NCI-H1105 treated with DMSO at 0.1 percent for 48 hours (cell line): ENCODE data around the gene INPP4B.

ENCODE experiments used
- DNase-seq: peaks from one replicate; lab custom pipeline; 2025; lab: John Stamatoyannopoulos, UW

INPP4B gene

GRCh38 chr4:142130666-142131065 is 715.4 kb downstream of the INPP4B start:
- no peak for DNase-seq

GRCh38 chr4:142129931-142130330 is 716.2 kb downstream of the INPP4B start:
- no peak for DNase-seq

GRCh38 chr4:142129473-142129872 is 716.6 kb downstream of the INPP4B start:
- no peak for DNase-seq

- DNase-seq, result no peak
Measured at GRCh38 chr4:142128529-142128928, 717.6 kb downstream of the INPP4B start.

- DNase-seq, result peak; percentile 13
Measured at GRCh38 chr4:142126890-142127497, 719.1 kb downstream of the INPP4B start.

GRCh38 chr4:142124874-142125273 is 721.2 kb downstream of the INPP4B start:
- no peak for DNase-seq

- no peak for DNase-seq
Measured at GRCh38 chr4:142121448-142122350, 724.4 kb downstream of the INPP4B start.

- DNase-seq, result no peak
Measured at GRCh38 chr4:142120921-142121320, 725.2 kb downstream of the INPP4B start.

GRCh38 chr4:142112451-142112850 is 733.6 kb downstream of the INPP4B start:
- DNase-seq, result no peak

GRCh38 chr4:142110136-142110535 is 736.0 kb downstream of the INPP4B start:
- DNase-seq, result no peak

GRCh38 chr4:142104041-142104440 is 742.1 kb downstream of the INPP4B start:
- no peak for DNase-seq

GRCh38 chr4:142101401-142101800 is 744.7 kb downstream of the INPP4B start:
- no peak for DNase-seq

GRCh38 chr4:142100941-142101340 is 745.2 kb downstream of the INPP4B start:
- no peak for DNase-seq

GRCh38 chr4:142098900-142099545 is 747.1 kb downstream of the INPP4B start:
- no peak for DNase-seq

- DNase-seq, result no peak
Measured at GRCh38 chr4:142098380-142098779, 747.7 kb downstream of the INPP4B start.

GRCh38 chr4:142097015-142097414 is 749.1 kb downstream of the INPP4B start:
- no peak for DNase-seq

- DNase-seq, result peak; percentile 88
Measured at GRCh38 chr4:142095886-142096605, 750.1 kb downstream of the INPP4B start.

- DNase-seq, result no peak
Measured at GRCh38 chr4:142092941-142093340, 753.2 kb downstream of the INPP4B start.

GRCh38 chr4:142091691-142092182 is 754.4 kb downstream of the INPP4B start:
- DNase-seq, result no peak

- DNase-seq, result no peak
Measured at GRCh38 chr4:142091085-142091513, 755.0 kb downstream of the INPP4B start.

GRCh38 chr4:142088906-142089305 is 757.2 kb downstream of the INPP4B start:
- no peak for DNase-seq
